ENCODE data around the gene ST6GALNAC3.

- TF ChIP-seq POLR2A (IDR thresholded peaks at IDR 0.05) (no peak), CTCF (IDR thresholded peaks at IDR 0.05) (no peak)
These were observed 479.7 kb downstream of the ST6GALNAC3 start for GRCh38 chr1:76554283-76554682.

Data from testis (tissue), 2 donors.